ENCODE data around the gene FZD10. TPM values are rescaled to one million over a fixed set of nuclear protein-coding genes. Genes with fewer than 3 reads are reported as not detected.

FZD10 gene
- total and polyA plus RNA-seq, 2 experiments from 2014 or later = 0.11 to 0.45 TPM

DNA sequence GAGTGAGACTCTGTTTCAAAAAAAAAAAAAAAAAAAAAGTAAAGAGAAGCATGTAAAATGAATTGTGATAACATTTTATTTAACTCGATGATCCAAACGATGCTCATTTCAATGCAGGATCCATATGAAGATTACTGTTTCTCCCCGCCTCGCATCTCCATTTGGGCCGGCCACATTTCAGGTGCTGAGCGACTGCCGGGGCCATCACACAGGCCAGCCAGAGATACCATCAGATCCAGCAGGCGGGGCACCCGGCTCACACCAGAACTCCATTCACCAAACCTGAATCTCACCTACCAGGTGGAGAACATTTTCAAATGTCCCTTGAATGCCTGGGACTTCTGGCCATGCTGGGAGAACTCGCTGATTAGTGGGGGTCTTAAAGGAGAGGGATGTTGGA lies 18.0 kb upstream of the FZD10 start:
- H3K27ac Mint-ChIP-seq = no peak overlapping the region
- Histone ChIP-seq H3K4me2 (no peak overlapping the region), H3K27me3 (ENCODE audit: insufficient read depth) (no peaks in the 10 kb centered on the region), H3K79me2 (replicated peaks; ENCODE audit: insufficient read depth) (no peaks in the 10 kb centered on the region), H2AFZ (no peak overlapping the region), H3K4me1 (ENCODE audit: insufficient read depth) (no peaks in the 10 kb centered on the region), H3F3A (replicated peaks; ENCODE audit: low read depth) (no peaks in the 10 kb centered on the region), H3K4me3 (no peak overlapping the region), H4K20me1 (replicated peaks; ENCODE audit: insufficient read depth) (no peaks in the 10 kb centered on the region), H3K9me2 (ENCODE audit: insufficient read depth) (no peaks in the 10 kb centered on the region), H3K27ac (ENCODE audit: low read depth) (no peak overlapping the region), H3K36me3 (ENCODE audit: insufficient read depth) (no peaks in the 10 kb centered on the region; the same call in 1 of the 2 replicates)
- TF ChIP-seq NANOG (IDR thresholded peaks at IDR 0.05; ENCODE audit: borderline replicate concordance) (no peak), ZNF331 (CRISPR knock-in tag; IDR thresholded peaks at IDR 0.05; ENCODE audit: low read depth) (no peak), JUNB (IDR thresholded peaks at IDR 0.05; ENCODE audit: unreplicated experiment) (no peak), STAT1 (IDR thresholded peaks at IDR 0.05; ENCODE audit: unreplicated experiment) (no peak), EZH2 (IDR thresholded peaks at IDR 0.05; ENCODE audit: low read depth, unreplicated experiment) (no peak), CREB1 (CRISPR knock-in tag; IDR thresholded peaks at IDR 0.05; ENCODE audit: low read depth) (no peak), ZNF114 (CRISPR knock-in tag; IDR thresholded peaks at IDR 0.05) (no peak), EZH2phosphoT487 (IDR thresholded peaks at IDR 0.05; ENCODE audit: unreplicated experiment) (no peak)
- TF ChIP-seq, protein P1, sequence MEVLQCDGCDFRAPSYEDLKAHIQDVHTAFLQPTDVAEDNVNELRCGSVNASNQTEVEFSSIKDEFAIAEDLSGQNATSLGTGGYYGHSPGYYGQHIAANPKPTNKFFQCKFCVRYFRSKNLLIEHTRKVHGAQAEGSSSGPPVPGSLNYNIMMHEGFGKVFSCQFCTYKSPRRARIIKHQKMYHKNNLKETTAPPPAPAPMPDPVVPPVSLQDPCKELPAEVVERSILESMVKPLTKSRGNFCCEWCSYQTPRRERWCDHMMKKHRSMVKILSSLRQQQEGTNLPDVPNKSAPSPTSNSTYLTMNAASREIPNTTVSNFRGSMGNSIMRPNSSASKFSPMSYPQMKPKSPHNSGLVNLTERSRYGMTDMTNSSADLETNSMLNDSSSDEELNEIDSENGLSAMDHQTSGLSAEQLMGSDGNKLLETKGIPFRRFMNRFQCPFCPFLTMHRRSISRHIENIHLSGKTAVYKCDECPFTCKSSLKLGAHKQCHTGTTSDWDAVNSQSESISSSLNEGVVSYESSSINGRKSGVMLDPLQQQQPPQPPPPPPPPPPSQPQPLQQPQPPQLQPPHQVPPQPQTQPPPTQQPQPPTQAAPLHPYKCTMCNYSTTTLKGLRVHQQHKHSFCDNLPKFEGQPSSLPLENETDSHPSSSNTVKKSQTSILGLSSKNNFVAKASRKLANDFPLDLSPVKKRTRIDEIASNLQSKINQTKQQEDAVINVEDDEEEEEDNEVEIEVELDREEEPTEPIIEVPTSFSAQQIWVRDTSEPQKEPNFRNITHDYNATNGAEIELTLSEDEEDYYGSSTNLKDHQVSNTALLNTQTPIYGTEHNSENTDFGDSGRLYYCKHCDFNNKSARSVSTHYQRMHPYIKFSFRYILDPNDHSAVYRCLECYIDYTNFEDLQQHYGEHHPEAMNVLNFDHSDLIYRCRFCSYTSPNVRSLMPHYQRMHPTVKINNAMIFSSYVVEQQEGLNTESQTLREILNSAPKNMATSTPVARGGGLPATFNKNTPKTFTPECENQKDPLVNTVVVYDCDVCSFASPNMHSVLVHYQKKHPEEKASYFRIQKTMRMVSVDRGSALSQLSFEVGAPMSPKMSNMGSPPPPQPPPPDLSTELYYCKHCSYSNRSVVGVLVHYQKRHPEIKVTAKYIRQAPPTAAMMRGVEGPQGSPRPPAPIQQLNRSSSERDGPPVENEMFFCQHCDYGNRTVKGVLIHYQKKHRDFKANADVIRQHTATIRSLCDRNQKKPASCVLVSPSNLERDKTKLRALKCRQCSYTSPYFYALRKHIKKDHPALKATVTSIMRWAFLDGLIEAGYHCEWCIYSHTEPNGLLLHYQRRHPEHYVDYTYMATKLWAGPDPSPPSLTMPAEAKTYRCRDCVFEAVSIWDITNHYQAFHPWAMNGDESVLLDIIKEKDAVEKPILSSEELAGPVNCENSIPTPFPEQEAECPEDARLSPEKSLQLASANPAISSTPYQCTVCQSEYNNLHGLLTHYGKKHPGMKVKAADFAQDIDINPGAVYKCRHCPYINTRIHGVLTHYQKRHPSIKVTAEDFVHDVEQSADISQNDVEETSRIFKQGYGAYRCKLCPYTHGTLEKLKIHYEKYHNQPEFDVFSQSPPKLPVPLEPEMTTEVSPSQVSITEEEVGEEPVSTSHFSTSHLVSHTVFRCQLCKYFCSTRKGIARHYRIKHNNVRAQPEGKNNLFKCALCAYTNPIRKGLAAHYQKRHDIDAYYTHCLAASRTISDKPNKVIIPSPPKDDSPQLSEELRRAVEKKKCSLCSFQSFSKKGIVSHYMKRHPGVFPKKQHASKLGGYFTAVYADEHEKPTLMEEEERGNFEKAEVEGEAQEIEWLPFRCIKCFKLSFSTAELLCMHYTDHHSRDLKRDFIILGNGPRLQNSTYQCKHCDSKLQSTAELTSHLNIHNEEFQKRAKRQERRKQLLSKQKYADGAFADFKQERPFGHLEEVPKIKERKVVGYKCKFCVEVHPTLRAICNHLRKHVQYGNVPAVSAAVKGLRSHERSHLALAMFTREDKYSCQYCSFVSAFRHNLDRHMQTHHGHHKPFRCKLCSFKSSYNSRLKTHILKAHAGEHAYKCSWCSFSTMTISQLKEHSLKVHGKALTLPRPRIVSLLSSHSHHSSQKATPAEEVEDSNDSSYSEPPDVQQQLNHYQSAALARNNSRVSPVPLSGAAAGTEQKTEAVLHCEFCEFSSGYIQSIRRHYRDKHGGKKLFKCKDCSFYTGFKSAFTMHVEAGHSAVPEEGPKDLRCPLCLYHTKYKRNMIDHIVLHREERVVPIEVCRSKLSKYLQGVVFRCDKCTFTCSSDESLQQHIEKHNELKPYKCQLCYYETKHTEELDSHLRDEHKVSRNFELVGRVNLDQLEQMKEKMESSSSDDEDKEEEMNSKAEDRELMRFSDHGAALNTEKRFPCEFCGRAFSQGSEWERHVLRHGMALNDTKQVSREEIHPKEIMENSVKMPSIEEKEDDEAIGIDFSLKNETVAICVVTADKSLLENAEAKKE (CRISPR knock-in tag; IDR thresholded peaks at IDR 0.05) = no peak
- TF ChIP-seq, protein P2, sequence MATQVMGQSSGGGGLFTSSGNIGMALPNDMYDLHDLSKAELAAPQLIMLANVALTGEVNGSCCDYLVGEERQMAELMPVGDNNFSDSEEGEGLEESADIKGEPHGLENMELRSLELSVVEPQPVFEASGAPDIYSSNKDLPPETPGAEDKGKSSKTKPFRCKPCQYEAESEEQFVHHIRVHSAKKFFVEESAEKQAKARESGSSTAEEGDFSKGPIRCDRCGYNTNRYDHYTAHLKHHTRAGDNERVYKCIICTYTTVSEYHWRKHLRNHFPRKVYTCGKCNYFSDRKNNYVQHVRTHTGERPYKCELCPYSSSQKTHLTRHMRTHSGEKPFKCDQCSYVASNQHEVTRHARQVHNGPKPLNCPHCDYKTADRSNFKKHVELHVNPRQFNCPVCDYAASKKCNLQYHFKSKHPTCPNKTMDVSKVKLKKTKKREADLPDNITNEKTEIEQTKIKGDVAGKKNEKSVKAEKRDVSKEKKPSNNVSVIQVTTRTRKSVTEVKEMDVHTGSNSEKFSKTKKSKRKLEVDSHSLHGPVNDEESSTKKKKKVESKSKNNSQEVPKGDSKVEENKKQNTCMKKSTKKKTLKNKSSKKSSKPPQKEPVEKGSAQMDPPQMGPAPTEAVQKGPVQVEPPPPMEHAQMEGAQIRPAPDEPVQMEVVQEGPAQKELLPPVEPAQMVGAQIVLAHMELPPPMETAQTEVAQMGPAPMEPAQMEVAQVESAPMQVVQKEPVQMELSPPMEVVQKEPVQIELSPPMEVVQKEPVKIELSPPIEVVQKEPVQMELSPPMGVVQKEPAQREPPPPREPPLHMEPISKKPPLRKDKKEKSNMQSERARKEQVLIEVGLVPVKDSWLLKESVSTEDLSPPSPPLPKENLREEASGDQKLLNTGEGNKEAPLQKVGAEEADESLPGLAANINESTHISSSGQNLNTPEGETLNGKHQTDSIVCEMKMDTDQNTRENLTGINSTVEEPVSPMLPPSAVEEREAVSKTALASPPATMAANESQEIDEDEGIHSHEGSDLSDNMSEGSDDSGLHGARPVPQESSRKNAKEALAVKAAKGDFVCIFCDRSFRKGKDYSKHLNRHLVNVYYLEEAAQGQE (IDR thresholded peaks at IDR 0.05; ENCODE audit: unreplicated experiment) = no peak
- TF ChIP-seq, protein P3, sequence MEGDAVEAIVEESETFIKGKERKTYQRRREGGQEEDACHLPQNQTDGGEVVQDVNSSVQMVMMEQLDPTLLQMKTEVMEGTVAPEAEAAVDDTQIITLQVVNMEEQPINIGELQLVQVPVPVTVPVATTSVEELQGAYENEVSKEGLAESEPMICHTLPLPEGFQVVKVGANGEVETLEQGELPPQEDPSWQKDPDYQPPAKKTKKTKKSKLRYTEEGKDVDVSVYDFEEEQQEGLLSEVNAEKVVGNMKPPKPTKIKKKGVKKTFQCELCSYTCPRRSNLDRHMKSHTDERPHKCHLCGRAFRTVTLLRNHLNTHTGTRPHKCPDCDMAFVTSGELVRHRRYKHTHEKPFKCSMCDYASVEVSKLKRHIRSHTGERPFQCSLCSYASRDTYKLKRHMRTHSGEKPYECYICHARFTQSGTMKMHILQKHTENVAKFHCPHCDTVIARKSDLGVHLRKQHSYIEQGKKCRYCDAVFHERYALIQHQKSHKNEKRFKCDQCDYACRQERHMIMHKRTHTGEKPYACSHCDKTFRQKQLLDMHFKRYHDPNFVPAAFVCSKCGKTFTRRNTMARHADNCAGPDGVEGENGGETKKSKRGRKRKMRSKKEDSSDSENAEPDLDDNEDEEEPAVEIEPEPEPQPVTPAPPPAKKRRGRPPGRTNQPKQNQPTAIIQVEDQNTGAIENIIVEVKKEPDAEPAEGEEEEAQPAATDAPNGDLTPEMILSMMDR (conservative IDR thresholded peaks at IDR 0.05; ENCODE audit: low read depth in 2 of 2) = no peak
- TF ChIP-seq, protein P4, sequence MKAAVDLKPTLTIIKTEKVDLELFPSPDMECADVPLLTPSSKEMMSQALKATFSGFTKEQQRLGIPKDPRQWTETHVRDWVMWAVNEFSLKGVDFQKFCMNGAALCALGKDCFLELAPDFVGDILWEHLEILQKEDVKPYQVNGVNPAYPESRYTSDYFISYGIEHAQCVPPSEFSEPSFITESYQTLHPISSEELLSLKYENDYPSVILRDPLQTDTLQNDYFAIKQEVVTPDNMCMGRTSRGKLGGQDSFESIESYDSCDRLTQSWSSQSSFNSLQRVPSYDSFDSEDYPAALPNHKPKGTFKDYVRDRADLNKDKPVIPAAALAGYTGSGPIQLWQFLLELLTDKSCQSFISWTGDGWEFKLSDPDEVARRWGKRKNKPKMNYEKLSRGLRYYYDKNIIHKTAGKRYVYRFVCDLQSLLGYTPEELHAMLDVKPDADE (IDR thresholded peaks at IDR 0.05) = no peak
- DNase-seq (ENCODE audit: low spot score) (no peak), ATAC-seq (no peak)
- no peak overlapping the region for H3K4me3 Mint-ChIP-seq
- H3K27me3 Mint-ChIP-seq (ENCODE audit: insufficient read depth, low read depth, poor library complexity) = peaks cover 9% of the 10 kb centered on the region
- no peaks in the 10 kb centered on the region for H3K4me1 Mint-ChIP-seq
- peaks cover 59% of the 10 kb centered on the region for H3K36me3 Mint-ChIP-seq (ENCODE audit: low read depth)
- H3K9me3 Mint-ChIP-seq = peaks cover 98% of the 10 kb centered on the region; the same call in 2 of the 3 replicates

Measured in GM23338 (cell line).